Measurements from ENCODE around the gene SLC12A3. TPM values are rescaled to one million over a fixed set of nuclear protein-coding genes. Genes with fewer than 3 reads are reported as not detected.

SLC12A3 gene
- total RNA-seq, 1 experiment from 2014 or later, result not detected

DNA sequence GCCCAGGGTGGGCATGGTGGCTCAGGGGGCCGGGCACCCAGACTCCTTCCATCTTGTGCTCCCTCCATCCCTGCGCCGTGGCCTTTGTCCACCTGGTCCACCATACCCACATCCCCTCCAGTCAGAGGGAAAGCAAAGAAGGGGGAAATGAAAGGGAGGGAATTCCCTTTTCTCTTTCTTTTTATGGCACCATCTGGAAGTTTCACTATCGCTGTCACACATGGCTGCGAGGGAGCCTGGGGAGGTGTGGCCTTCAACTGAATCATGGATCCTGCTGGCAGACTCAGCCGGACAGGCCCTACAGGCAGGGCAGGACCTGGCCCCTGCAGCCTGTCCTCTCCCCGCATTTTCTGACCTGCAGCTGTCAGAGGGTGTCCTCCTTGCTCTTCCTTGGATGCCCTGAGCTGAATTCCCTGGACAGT is 6.2 kb downstream of the SLC12A3 start (continued):
- TF ChIP-seq, protein P1, sequence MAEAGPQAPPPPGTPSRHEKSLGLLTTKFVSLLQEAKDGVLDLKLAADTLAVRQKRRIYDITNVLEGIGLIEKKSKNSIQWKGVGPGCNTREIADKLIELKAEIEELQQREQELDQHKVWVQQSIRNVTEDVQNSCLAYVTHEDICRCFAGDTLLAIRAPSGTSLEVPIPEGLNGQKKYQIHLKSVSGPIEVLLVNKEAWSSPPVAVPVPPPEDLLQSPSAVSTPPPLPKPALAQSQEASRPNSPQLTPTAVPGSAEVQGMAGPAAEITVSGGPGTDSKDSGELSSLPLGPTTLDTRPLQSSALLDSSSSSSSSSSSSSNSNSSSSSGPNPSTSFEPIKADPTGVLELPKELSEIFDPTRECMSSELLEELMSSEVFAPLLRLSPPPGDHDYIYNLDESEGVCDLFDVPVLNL (CRISPR knock-in tag; IDR thresholded peaks at IDR 0.05; ENCODE audit: borderline replicate concordance, low read depth), result no peak
- no peak for TF ChIP-seq PREB (CRISPR knock-in tag; IDR thresholded peaks at IDR 0.05; ENCODE audit: borderline replicate concordance)
- no peak for TF ChIP-seq NR1H2 (CRISPR knock-in tag; IDR thresholded peaks at IDR 0.05)
- TF ChIP-seq CBFB (CRISPR knock-in tag; IDR thresholded peaks at IDR 0.05; ENCODE audit: low read depth), result no peak
- no peak for TF ChIP-seq RORB (CRISPR knock-in tag; IDR thresholded peaks at IDR 0.05)
- no peak for TF ChIP-seq EMX1 (CRISPR knock-in tag; IDR thresholded peaks at IDR 0.05)
- no peak for TF ChIP-seq ZNF263 (CRISPR knock-in tag; IDR thresholded peaks at IDR 0.05; ENCODE audit: low read depth)
- TF ChIP-seq, protein P2, sequence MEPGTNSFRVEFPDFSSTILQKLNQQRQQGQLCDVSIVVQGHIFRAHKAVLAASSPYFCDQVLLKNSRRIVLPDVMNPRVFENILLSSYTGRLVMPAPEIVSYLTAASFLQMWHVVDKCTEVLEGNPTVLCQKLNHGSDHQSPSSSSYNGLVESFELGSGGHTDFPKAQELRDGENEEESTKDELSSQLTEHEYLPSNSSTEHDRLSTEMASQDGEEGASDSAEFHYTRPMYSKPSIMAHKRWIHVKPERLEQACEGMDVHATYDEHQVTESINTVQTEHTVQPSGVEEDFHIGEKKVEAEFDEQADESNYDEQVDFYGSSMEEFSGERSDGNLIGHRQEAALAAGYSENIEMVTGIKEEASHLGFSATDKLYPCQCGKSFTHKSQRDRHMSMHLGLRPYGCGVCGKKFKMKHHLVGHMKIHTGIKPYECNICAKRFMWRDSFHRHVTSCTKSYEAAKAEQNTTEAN (CRISPR knock-in tag; IDR thresholded peaks at IDR 0.05), result no peak
- no peak for TF ChIP-seq ZNF138 (CRISPR knock-in tag; conservative IDR thresholded peaks at IDR 0.05)
- TF ChIP-seq SOX15 (CRISPR knock-in tag; IDR thresholded peaks at IDR 0.05), result no peak
- TF ChIP-seq, protein P3, sequence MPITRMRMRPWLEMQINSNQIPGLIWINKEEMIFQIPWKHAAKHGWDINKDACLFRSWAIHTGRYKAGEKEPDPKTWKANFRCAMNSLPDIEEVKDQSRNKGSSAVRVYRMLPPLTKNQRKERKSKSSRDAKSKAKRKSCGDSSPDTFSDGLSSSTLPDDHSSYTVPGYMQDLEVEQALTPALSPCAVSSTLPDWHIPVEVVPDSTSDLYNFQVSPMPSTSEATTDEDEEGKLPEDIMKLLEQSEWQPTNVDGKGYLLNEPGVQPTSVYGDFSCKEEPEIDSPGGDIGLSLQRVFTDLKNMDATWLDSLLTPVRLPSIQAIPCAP (CRISPR knock-in tag; IDR thresholded peaks at IDR 0.05), result no peak
- TF ChIP-seq ZNF219 (CRISPR knock-in tag; IDR thresholded peaks at IDR 0.05; ENCODE audit: borderline replicate concordance), result no peak

DNA sequence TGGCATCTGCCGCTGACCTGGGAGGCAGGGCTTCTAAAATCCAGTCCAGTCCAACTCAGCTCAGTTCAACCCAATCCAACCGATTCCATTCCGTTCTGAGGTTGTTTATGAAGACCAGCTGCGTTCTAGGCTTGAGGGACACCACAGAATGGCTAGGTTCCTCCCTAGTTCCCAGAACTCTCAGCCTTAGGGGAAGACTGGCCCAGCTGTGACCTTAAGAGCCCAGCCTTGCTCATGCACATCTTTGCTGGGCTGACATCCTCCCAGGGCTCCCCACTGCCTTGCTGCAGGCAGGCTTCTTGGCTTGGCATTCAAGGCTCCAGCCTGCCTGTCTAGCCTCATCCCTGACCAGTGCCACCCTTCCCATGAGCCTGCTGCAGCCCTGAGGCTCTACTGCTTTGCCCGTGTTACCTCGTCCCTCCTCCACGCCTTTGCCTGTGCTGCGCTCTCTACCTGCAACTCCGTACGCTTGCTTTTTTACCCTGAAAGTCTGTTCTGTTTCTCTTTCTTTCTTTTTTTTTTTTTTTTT is 7.9 kb downstream of the SLC12A3 start:
- Mint-ChIP-seq H3K4me1 (no peaks in the 10 kb centered on the region), H3K4me3 (no peak overlapping the region), H3K36me3 (no peaks in the 10 kb centered on the region), H3K27me3 (ENCODE audit: low read depth) (no peaks in the 10 kb centered on the region), H3K27ac (no peak overlapping the region), H3K9me3 (no peaks in the 10 kb centered on the region)
- POLR2A ChIA-PET, result no interaction called here
- TF ChIP-seq JAZF1 (CRISPR knock-in tag; IDR thresholded peaks at IDR 0.05) (no peak), ZNF263 (CRISPR knock-in tag; IDR thresholded peaks at IDR 0.05; ENCODE audit: low read depth) (no peak), FOXJ3 (CRISPR knock-in tag; IDR thresholded peaks at IDR 0.05; ENCODE audit: borderline replicate concordance) (no peak), FOXK1 (CRISPR knock-in tag; IDR thresholded peaks at IDR 0.05) (no peak), ZNF416 (CRISPR knock-in tag; IDR thresholded peaks at IDR 0.05) (no peak), CREB1 (CRISPR knock-in tag; IDR thresholded peaks at IDR 0.05) (no peak)
- CTCF ChIA-PET, result no interaction called here
- DNase-seq (ENCODE audit: low spot score), result no peak
- ATAC-seq, result no peak

GRCh38 chr16:56874800-56875199 is 9.8 kb downstream of the SLC12A3 start:
- Mint-ChIP-seq H3K9me3 (no peaks in the 10 kb centered on the region), H3K36me3 (no peaks in the 10 kb centered on the region), H3K27ac (no peak overlapping the region), H3K4me1 (no peaks in the 10 kb centered on the region), H3K4me3 (no peak overlapping the region), H3K27me3 (ENCODE audit: low read depth) (no peaks in the 10 kb centered on the region)
- ChIA-PET POLR2A (no interaction called here), CTCF (interaction anchor here (1.0 to 1.3 kb wide), 3 partner anchors 56 to 91 kb away, joined by 3 to 5 read pairs (median 3); no protein-coding TSS in a partner anchor)
- peak; percentile 47 for ATAC-seq
- no peak for DNase-seq (ENCODE audit: low spot score)
- no peak for TF ChIP-seq AFF4 (CRISPR knock-in tag; IDR thresholded peaks at IDR 0.05; ENCODE audit: borderline replicate concordance)
- no peak for TF ChIP-seq NR1H2 (CRISPR knock-in tag; IDR thresholded peaks at IDR 0.05)
- TF ChIP-seq, protein P4, sequence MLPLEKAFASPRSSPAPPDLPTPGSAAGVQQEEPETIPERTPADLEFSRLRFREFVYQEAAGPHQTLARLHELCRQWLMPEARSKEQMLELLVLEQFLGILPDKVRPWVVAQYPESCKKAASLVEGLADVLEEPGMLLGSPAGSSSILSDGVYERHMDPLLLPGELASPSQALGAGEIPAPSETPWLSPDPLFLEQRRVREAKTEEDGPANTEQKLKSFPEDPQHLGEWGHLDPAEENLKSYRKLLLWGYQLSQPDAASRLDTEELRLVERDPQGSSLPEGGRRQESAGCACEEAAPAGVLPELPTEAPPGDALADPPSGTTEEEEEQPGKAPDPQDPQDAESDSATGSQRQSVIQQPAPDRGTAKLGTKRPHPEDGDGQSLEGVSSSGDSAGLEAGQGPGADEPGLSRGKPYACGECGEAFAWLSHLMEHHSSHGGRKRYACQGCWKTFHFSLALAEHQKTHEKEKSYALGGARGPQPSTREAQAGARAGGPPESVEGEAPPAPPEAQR (CRISPR knock-in tag; IDR thresholded peaks at IDR 0.05), result no peak
- TF ChIP-seq IRF2 (CRISPR knock-in tag; IDR thresholded peaks at IDR 0.05; ENCODE audit: borderline replicate concordance, low read depth), result no peak

Measured in WTC11 (cell line).